ENCODE data around the gene ARRDC3. TPM values are rescaled to one million over a fixed set of nuclear protein-coding genes. Genes with fewer than 3 reads are reported as not detected.

Gene ARRDC3
- total and polyA plus RNA-seq, 9 of the 15 experiments (the other 6 are each of a cell fraction or from before 2014, with no cell fraction given) = 15.3 to 58.1 (median 39.4) TPM

GRCh38 chr5:91419571-91420537, 36.7 kb upstream of the ARRDC3 start:
- Histone ChIP-seq H3K36me3 (ENCODE audit: control insufficient read depth, insufficient read depth, low read length) (no peaks in the 10 kb centered on the region), H3K9ac (ENCODE audit: insufficient read depth in 1 of 2, low read depth in 2 of 2, low read length in 2 of 2) (no peak overlapping the region), H3K27ac (ENCODE audit: extremely low read depth, low read depth, low read length) (no peak overlapping the region), H3K4me1 (replicated peaks in 1 of 2; ENCODE audit: control insufficient read depth in 2 of 2, insufficient read depth in 2 of 2, low read length in 2 of 2) (no peaks in the 10 kb centered on the region), H4K20me1 (replicated peaks; ENCODE audit: control insufficient read depth, insufficient read depth, low read length) (no peaks in the 10 kb centered on the region), H3K79me2 (ENCODE audit: control insufficient read depth, insufficient read depth, low read length) (no peaks in the 10 kb centered on the region), H2AFZ (ENCODE audit: low read depth, low read length) (no peak overlapping the region), H3K27me3 (ENCODE audit: control insufficient read depth in 2 of 2, insufficient read depth in 2 of 2, low read length in 2 of 2) (no peaks in the 10 kb centered on the region), H3K9me3 (replicated peaks; ENCODE audit: control insufficient read depth, insufficient read depth, low read depth, low read length) (no peaks in the 10 kb centered on the region), H3K4me2 (ENCODE audit: insufficient read depth, low read length) (no peak overlapping the region), H3K4me3 (no peak overlapping the region), H3K9me1 (ENCODE audit: control insufficient read depth, insufficient read depth, low read length) (no peaks in the 10 kb centered on the region)
- in situ Hi-C loops (cut with MboI) = no loop called here
- peak; percentile 19 to 77 (median 41) for DNase-seq (ENCODE audit: extremely low read depth in 1 of 4, low spot score in 3 of 4)
- peak; percentile 74 for ATAC-seq
- intact Hi-C loops (cut with micrococcal nuclease) = loop anchor here (1.0 to 5.0 kb wide), 5 partner anchors 194 to 618 kb away; no protein-coding TSS in a partner anchor
- ChIA-PET POLR2A (interaction anchor here (0.6 to 2.2 kb wide), 5 partner anchors 35 to 139 kb away, joined by 3 to 10 read pairs (median 3); partner anchors contain the start of gene ARRDC3), CTCF (ENCODE audit: low intra/inter-chr PET ratio) (interaction anchor here (0.6 to 3.8 kb wide), 10 partner anchors 12 to 619 kb away, joined by 3 to 27 read pairs (median 5); no protein-coding TSS in a partner anchor)
- 42% methylated on average over 9 of the region's 9 CpGs for WGBS (ENCODE audit: insufficient coverage, low coverage, missing lambda C conversion rate)
- peak; percentile 77 for FAIRE-seq
- BruUV-seq (replicated peaks) = no TSS peak
- TF ChIP-seq ZNF277 (CRISPR knock-in tag; IDR thresholded peaks at IDR 0.05; ENCODE audit: borderline replicate concordance) (no peak), DEAF1 (CRISPR knock-in tag; IDR thresholded peaks at IDR 0.05) (peak; percentile 68), CTCF (IDR thresholded peaks at IDR 0.05 in 2 of 3, conservative IDR thresholded peaks at IDR 0.05 in 1 of 3; ENCODE audit: insufficient read depth in 2 of 3, low read depth in 1 of 3, low read length in 3 of 3) (peak; percentile 49 to 76 (median 52); a peak in 5 of 6 replicates), FOXP1 (CRISPR knock-in tag; IDR thresholded peaks at IDR 0.05) (no peak), RBM25 (IDR thresholded peaks at IDR 0.05; ENCODE audit: low read depth, low read length, severe bottlenecking) (peak; percentile 59), HES1 (IDR thresholded peaks at IDR 0.05; ENCODE audit: low read depth) (no peak), MTF1 (CRISPR knock-in tag; IDR thresholded peaks at IDR 0.05; ENCODE audit: borderline replicate concordance) (no peak), BCOR (IDR thresholded peaks at IDR 0.05) (peak; percentile 55), SUPT5H (IDR thresholded peaks at IDR 0.05) (no peak), POLR2B (IDR thresholded peaks at IDR 0.05; ENCODE audit: low read depth, partially characterized antibody) (no peak), HNRNPUL1 (IDR thresholded peaks at IDR 0.05; ENCODE audit: low read length) (no peak), ELF2 (CRISPR knock-in tag; IDR thresholded peaks at IDR 0.05) (no peak), RAD21 (CRISPR knock-in tag; conservative IDR thresholded peaks at IDR 0.05 in 1 of 2, IDR thresholded peaks at IDR 0.05 in 1 of 2) (peak; percentile 81 to 85)
